Measurements from ENCODE around the gene RITA1.

DNA sequence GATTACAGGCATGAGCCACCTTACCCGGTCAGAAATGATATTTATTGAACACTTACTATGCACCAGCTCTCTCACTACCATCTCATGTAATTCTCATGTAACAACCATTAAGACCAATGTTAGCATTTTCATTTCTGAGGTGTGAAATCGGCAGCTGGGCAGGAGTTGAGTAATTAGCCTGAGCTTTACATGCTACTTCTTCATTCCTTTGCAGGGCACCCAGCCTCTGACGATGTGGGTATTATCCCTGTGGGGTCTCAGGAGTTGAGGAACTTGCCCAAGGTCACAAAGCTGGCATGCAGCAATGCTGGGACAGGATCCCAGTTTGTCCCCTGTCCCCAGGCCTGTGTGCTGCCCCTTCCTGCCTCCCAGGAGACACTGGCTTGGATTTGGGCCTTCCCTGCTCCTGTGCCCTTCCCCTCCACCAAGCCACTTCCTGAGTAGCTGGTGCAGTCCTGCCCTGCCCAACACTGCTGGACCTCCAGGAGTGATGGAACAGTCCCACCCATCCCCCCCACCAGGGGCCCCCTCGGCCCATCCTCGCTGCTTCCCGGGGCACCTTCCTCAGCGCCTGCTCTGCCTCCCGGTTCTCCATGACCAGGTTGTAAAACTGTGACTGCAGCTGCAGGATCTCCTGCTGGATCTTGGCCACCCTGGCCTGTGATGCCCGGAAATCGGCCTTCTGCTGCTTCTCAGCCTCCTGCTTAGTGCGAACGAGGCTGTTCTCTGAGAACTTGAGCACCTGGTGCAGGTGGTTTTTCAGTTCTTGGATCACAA is 14.7 kb downstream of the RITA1 start:
- TF ChIP-seq EZH2 (IDR thresholded peaks at IDR 0.05; ENCODE audit: low read length, unreplicated experiment) (no peak), EZH2phosphoT487 (IDR thresholded peaks at IDR 0.05; ENCODE audit: borderline replicate concordance, low read length) (no peak)
- TF ChIP-seq, protein P1, sequence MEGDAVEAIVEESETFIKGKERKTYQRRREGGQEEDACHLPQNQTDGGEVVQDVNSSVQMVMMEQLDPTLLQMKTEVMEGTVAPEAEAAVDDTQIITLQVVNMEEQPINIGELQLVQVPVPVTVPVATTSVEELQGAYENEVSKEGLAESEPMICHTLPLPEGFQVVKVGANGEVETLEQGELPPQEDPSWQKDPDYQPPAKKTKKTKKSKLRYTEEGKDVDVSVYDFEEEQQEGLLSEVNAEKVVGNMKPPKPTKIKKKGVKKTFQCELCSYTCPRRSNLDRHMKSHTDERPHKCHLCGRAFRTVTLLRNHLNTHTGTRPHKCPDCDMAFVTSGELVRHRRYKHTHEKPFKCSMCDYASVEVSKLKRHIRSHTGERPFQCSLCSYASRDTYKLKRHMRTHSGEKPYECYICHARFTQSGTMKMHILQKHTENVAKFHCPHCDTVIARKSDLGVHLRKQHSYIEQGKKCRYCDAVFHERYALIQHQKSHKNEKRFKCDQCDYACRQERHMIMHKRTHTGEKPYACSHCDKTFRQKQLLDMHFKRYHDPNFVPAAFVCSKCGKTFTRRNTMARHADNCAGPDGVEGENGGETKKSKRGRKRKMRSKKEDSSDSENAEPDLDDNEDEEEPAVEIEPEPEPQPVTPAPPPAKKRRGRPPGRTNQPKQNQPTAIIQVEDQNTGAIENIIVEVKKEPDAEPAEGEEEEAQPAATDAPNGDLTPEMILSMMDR (conservative IDR thresholded peaks at IDR 0.05; ENCODE audit: low read depth, low read length): no peak

Measured in PC-3 (cell line).